Right cardiac atrium (tissue), 5 donors: ENCODE results near the gene ZNF526. TPM values are rescaled to one million over a fixed set of nuclear protein-coding genes. Genes with fewer than 3 reads are reported as not detected.

Source experiments
- polyA plus RNA-seq: library from polyadenylated mRNA; stranded (reverse); fragments of 200-250 nt; gene quantifications from one replicate; pipeline ENCODE4 v1.2.3, GENCODE V29; 2013
- total RNA-seq, 4 donors: library from RNA; stranded (reverse); fragmentation: NEBNext Ultra II Directional; extraction: Animal tissue kit (Norgen Biotek cat#: 25700); gene quantifications; one replicate each; pipeline ENCODE4 v1.2.1, GENCODE V29; 2021
- donor health status: healthy with polysubstance abuse.
- donor health status: DM: no; HTN: yes; CAD: no.
- donor health status: DM: no; HTN: no; CAD: no.
- donor health status: DM: no; HTN: yes; CAD: no; lungs with severe emphysema.
- donor health status: DM: yes; HTN: yes; CAD: no.

Gene ZNF526
- total and polyA plus RNA-seq, 5 donors, result 3.3 to 7.3 (median 6.3) TPM

Other genes starting within 250 kb of the ZNF526 start
- 100 to 1,000 TPM; 194 to 295 (median 234) TPM for gene ATP1A3, start 226.1 kb upstream of the ZNF526 start, total RNA-seq
- 104 TPM for gene ATP1A3, start 226.1 kb upstream of the ZNF526 start, polyA plus RNA-seq
- gene GRIK5, start 150.1 kb upstream of the ZNF526 start, total RNA-seq, result 10 to 100 TPM; 12.5 to 18.3 (median 14.6) TPM
- 8.9 TPM for gene GRIK5, start 150.1 kb upstream of the ZNF526 start, polyA plus RNA-seq
- 1 to 10 TPM; 8.4 to 9.3 (median 8.5) TPM for gene ZNF574, start 144.1 kb upstream of the ZNF526 start, total RNA-seq
- gene ZNF574, start 144.1 kb upstream of the ZNF526 start, polyA plus RNA-seq, result 5.2 TPM
- 1 to 10 TPM; 1.4 to 1.6 (median 1.6) TPM for gene POU2F2, start 87.9 kb upstream of the ZNF526 start, total RNA-seq
- gene POU2F2, start 87.9 kb upstream of the ZNF526 start, polyA plus RNA-seq, result 0.77 TPM
- gene DEDD2, start 2.6 kb upstream of the ZNF526 start, total RNA-seq, result 10 to 100 TPM; 14.6 to 19.9 (median 17.8) TPM
- 21.6 TPM for gene DEDD2, start 2.6 kb upstream of the ZNF526 start, polyA plus RNA-seq
- 10 to 100 TPM; 32.0 to 37.3 (median 34.9) TPM for gene GSK3A, start 22.3 kb downstream of the ZNF526 start, total RNA-seq
- 46.5 TPM for gene GSK3A, start 22.3 kb downstream of the ZNF526 start, polyA plus RNA-seq
- gene ERF, start 34.8 kb downstream of the ZNF526 start, total RNA-seq, result 10 to 100 TPM; 33.3 to 58.1 (median 48.1) TPM
- 39.1 TPM for gene ERF, start 34.8 kb downstream of the ZNF526 start, polyA plus RNA-seq
- gene CIC, start 48.9 kb downstream of the ZNF526 start, total RNA-seq, result 10 to 100 TPM; 36.4 to 42.7 (median 39.6) TPM
- 28.6 TPM for gene CIC, start 48.9 kb downstream of the ZNF526 start, polyA plus RNA-seq
- under 1 TPM in 3 of 4 donors, not detected in 1; 0.20 to 0.32 (median 0.26) TPM for gene PRR19, start 81.8 kb downstream of the ZNF526 start, total RNA-seq
- gene PRR19, start 81.8 kb downstream of the ZNF526 start, polyA plus RNA-seq, result 0.29 TPM
- gene PAFAH1B3, start 82.3 kb downstream of the ZNF526 start, total RNA-seq, result 1 to 10 TPM; 1.6 to 5.9 (median 4.4) TPM
- gene PAFAH1B3, start 82.3 kb downstream of the ZNF526 start, polyA plus RNA-seq, result 4.3 TPM
- 1 to 10 TPM in 3 of 4 donors, under 1 TPM in 1; 0.91 to 1.6 (median 1.2) TPM for gene TMEM145, start 93.0 kb downstream of the ZNF526 start, total RNA-seq
- gene TMEM145, start 93.0 kb downstream of the ZNF526 start, polyA plus RNA-seq, result 0.41 TPM
- 10 to 100 TPM; 28.6 to 36.3 (median 32.4) TPM for gene MEGF8, start 105.3 kb downstream of the ZNF526 start, total RNA-seq
- gene MEGF8, start 105.3 kb downstream of the ZNF526 start, polyA plus RNA-seq, result 28.7 TPM
- under 1 TPM in 3 of 4 donors, not detected in 1; 0.50 to 0.91 (median 0.66) TPM for gene CNFN, start 170.0 kb downstream of the ZNF526 start, total RNA-seq
- 1.9 TPM for gene CNFN, start 170.0 kb downstream of the ZNF526 start, polyA plus RNA-seq
- gene LIPE, start 207.1 kb downstream of the ZNF526 start, total RNA-seq, result 10 to 100 TPM in 2 of 4 donors, 1 to 10 TPM in 2; 9.4 to 44.9 (median 12.3) TPM
- gene LIPE, start 207.1 kb downstream of the ZNF526 start, polyA plus RNA-seq, result 81.6 TPM
- not detected for gene CXCL17, start 222.6 kb downstream of the ZNF526 start, total RNA-seq
- gene CXCL17, start 222.6 kb downstream of the ZNF526 start, polyA plus RNA-seq, result not detected